H1 (cell line): Measurements from ENCODE around the gene KRTAP10-5. TPM values are rescaled to one million over a fixed set of nuclear protein-coding genes. Genes with fewer than 3 reads are reported as not detected.

Experiments used
- BRCA1 ChIP-seq: IDR thresholded peaks from 2 replicates; pipeline ENCODE4 v1.6.1; 2012; ENCODE audit warnings: low read depth, low read length, improper control_type of control experiment
- polyA plus RNA-seq, 7 experiments: library from polyadenylated mRNA; depleted of rRNA in 3 of 7; stranded (reverse) in 5 of 7; unstranded in 2 of 7; fragments of >200 nt in 5 of 7; fragments of 200-250 nt in 2 of 7; gene quantifications; 1 replicate in 5 of 7; 2 replicates in 1 of 7; 4 replicates in 1 of 7; pipeline versions ENCODE4 v1.2.1 to v1.2.3, GENCODE V29; 2011 to 2013; ENCODE audit warnings: missing spikeins in 2 of 7, mixed read lengths in 2 of 7
- total RNA-seq: library from RNA; stranded (reverse); fragmentation: NEBNext Ultra II Directional; extraction: Animal tissue kit (Norgen Biotek cat#: 25700); gene quantifications from 2 replicates; pipeline ENCODE4 v1.2.1, GENCODE V29; 2021

KRTAP10-5 gene
- total and polyA plus RNA-seq, 2 of the 8 experiments (the other 6 are each of a cell fraction or from before 2014, with no cell fraction given): 0.09 TPM; not detected in 1

GRCh38 chr21:44589586-44590305 lies 9.3 kb upstream of the KRTAP10-5 start (continued):
- no peak for TF ChIP-seq BRCA1
